Measurements from ENCODE around the gene TICRR.
"Not testable (repeated sequence)": the region's sequence is repeated elsewhere in the genome, so short reads cannot be mapped to it uniquely, and the experiment has no call there.

TICRR gene, protein sequence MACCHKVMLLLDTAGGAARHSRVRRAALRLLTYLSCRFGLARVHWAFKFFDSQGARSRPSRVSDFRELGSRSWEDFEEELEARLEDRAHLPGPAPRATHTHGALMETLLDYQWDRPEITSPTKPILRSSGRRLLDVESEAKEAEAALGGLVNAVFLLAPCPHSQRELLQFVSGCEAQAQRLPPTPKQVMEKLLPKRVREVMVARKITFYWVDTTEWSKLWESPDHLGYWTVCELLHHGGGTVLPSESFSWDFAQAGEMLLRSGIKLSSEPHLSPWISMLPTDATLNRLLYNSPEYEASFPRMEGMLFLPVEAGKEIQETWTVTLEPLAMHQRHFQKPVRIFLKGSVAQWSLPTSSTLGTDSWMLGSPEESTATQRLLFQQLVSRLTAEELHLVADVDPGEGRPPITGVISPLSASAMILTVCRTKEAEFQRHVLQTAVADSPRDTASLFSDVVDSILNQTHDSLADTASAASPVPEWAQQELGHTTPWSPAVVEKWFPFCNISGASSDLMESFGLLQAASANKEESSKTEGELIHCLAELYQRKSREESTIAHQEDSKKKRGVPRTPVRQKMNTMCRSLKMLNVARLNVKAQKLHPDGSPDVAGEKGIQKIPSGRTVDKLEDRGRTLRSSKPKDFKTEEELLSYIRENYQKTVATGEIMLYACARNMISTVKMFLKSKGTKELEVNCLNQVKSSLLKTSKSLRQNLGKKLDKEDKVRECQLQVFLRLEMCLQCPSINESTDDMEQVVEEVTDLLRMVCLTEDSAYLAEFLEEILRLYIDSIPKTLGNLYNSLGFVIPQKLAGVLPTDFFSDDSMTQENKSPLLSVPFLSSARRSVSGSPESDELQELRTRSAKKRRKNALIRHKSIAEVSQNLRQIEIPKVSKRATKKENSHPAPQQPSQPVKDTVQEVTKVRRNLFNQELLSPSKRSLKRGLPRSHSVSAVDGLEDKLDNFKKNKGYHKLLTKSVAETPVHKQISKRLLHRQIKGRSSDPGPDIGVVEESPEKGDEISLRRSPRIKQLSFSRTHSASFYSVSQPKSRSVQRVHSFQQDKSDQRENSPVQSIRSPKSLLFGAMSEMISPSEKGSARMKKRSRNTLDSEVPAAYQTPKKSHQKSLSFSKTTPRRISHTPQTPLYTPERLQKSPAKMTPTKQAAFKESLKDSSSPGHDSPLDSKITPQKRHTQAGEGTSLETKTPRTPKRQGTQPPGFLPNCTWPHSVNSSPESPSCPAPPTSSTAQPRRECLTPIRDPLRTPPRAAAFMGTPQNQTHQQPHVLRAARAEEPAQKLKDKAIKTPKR (N-terminal part only)

DNA sequence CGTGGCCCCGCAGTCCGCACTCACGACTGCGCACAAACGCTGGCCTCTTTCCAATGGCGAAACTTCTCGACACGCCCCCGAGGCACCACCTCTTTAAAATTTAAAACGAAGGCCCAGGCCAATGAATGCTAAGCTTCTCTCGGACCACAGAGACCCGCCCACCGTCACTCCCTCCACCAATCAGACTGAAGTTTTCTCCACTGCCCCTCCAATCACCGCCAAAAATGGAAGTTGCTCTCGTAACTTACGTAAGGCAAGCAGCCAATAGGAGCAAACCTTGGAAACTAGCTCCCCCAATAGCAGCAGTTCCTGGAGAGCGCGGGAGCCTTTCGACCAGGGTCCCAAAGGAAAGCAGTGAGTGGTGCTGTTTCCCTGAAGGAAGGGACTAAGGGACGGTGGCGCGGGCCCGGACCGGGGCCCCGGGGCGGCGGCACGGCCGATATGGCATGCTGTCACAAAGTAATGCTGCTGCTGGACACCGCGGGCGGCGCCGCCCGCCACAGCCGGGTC, at the start of gene TICRR:
TSS of gene TICRR (plus strand) at position 324 of the 510 bp plus-strand sequence. CDS start at position 442, 118 bp downstream.
- DNase-seq (ENCODE audit: low read depth), result peak; percentile 98

DNA sequence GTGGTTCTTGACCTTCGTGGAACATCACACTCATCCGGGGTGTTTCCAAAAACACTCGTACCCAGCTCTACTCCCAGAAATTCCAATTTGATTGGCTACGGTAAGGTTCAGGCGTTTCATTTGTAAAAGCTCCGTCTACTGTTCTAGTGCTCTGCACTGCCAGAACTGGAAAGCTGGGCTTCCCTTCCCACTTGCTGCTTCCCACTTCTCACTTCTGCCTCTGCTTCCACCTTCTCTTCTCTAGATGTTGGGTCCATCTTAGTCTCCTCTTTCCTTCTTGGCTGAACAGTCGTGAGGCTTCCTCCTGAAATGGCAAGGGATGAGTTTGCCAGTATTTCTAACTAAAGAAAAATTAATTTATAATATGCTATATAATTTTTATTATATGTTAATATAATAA, 49.1 kb upstream of the TICRR start:
- DNase-seq (ENCODE audit: low read depth), result no peak

DNA sequence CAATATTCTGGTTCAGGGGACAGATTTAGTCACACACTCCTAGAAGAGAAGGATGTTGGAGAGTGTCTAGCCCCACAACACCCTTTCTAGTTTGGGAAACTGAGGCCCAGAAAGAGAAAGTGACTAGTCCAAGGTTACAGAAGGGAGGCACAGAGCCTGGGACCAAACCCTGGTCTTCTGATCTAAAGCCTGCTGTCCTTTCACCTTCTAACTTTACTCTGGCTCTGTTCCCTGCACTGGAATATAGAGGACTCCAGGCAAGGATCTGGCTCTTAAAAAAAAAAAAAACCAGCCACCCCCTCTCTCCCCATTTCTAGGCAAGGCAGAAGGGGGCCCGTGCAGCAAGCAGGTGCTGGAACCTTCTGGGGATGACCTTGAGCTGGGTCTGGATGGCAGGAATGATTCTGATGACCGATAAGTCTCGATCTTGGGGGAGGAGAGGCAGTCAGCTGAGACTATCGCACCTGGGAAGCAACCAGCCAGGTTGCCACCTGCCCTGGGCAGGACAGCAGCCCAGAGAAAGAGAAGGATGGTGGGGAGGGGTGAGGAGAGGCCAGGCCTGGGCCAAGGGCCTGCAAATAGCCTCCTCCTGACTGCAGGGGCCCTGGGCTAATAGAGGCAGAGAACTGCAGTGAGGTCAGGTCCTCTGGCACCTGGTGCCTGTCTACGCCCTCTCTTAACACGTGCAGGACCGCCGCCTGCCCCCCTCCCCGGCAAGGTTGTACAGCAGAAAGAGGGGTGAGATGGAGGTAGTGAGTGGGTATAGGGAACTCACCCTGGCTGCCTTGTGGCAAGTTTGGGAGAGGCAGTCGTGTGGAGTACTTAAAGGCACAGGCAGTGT, 48.4 kb upstream of the TICRR start:
- no peak for DNase-seq (ENCODE audit: low read depth)

DNA sequence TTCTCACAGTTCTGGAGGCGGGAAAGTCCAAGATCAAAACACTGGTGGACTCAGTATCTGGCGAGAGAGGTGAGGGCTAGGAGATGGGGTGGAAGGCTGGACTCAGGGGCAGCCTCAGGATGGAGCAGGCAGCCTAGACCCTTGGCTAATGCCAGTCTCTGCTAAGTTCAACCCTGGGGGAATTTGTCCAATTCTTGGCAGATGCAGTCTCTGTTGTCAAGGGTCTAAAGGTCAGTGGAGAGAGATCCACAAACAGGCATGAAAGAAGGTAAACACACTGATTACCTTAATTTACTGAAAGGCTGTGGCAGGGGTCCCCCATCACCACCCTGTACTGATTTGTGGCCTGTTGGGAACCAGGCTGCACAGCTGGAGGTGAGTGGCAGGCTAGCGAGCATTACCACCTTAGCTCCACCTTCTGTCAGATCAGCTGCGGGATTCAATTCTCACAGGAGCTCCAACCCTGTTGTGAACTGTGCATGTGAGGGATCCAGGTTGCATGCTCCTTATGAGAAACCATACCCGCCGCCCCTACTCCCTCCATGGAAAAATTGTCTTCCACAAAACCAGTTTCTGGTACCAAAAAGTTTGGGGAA, 46.4 kb upstream of the TICRR start:
- no peak for DNase-seq (ENCODE audit: low read depth)

DNA sequence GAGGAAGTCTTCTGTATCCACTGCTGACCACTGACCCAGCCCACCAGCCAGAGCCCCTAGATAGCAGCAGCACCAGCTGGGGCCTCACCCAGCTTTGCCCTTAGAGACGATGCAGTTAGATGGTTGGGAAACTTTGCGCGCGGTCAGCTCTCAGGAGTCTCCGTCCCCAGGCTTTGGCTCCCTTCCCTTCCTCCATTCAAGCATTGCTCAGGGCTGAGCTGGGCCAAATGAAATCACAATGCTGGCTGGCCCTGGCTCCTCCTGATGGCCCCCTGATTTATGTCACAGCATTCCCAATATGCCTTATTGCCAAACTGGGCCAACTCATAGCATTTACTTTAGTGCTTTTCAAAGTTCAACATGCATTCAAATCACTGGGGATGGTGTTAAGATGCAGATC, 44.3 kb upstream of the TICRR start:
- no peak for DNase-seq (ENCODE audit: low read depth)

DNA sequence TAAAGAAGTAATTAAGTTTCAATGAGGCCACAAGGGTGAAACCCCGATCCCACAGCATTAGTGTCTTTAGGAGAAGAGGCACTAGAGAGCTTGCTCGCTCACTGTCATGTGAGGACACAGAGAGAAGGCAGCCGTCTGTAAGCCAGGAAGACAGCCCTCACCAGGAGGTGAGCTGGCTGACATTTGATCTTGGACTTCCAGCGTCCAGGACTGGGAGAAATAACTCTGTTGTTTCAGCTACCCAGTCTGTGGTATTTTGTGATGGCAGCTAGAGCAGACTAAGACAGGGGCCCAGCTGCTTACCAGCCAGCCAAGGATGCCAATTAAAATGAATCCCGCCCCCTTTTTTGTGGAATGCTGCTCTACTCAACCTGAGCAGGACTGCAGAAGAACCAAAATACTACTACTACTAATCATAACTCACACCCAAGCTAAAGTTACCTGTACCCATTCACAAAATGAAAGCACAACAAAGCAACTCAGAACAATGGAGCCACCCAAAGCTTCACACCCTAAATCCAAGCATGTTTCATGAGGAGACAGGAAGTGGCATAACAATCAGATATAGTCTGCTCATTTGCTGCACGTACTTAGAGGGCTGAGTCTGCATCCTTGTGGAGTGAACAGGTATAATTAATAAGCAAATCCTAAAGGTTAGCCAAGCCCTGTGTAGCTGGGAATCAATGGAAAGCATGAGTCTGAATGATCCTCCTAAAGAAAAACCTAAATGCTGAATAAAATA, 43.3 kb upstream of the TICRR start:
- DNase-seq (ENCODE audit: low read depth), result no peak

DNA sequence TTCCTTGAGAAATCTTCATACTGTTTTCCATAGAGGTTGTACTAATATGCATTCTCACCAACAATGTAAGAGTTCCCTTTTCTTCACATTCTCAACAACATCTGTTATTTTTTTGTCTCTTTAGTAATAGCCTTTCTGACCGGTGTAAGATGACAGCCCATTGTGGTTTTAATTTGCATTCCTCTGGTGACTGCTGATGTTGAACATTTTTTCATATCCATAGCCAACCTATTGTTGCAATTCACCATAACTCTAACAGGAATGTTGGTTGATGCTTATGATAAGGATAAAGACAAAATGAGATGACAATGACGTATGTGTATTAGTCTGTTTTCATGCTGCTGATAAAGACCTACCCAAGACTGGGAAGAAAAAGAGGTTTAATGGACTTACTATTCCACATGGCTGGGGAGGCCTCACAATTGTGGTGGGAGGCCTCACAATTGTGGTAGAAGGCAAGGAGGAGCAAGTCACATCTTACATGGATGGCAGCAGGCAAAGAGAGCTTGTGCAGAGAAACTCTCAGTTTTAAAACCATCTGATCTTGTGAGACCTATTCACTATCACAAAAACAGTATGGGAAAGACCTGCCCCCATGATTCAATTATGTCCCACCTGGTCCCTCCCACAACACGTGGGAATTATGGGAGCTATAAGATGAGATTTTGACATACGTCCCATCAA, 41.3 kb upstream of the TICRR start:
- no peak for DNase-seq (ENCODE audit: low read depth)

DNA sequence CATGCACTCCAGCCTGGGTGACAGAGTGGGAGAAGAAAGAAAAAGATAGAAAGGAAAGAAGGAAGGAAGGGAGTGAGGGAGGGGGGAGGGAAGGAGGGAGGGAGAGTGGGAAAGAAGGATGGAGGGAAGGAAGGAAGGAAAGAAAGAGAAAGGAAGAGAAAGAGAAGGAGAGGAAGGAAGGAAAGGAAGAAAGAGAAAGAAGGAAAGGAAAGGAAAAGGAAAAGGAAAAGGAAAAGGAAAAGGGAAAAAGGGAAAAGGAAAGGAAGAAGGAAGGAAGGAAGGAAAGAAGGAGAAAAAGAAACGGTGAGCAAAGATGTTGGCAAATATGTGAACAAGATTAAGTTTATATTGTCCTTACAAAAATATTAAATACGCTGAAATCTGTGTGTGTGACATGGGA, 36.2 kb upstream of the TICRR start:
- DNase-seq (ENCODE audit: low read depth), result no peak

DNA sequence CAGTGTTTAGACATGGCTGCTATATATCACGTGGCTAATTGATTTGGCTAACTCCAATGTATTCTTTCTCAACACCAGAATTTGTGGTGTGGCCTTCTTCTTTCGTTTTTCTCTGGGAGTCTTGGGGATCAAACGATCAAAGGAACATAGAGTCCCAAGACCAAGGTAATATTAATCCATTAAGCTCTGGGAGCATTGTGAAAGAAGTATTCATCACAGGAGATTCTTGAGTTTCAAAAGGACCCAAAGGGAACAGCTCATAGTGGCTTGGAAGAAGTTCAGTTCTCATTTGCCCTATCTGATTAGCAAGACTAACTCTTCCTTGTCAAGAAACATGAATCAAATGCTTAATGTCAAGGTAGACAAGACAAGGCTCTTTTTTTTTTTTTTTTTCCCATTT, 32.9 kb upstream of the TICRR start:
- no peak for DNase-seq (ENCODE audit: low read depth)

DNA sequence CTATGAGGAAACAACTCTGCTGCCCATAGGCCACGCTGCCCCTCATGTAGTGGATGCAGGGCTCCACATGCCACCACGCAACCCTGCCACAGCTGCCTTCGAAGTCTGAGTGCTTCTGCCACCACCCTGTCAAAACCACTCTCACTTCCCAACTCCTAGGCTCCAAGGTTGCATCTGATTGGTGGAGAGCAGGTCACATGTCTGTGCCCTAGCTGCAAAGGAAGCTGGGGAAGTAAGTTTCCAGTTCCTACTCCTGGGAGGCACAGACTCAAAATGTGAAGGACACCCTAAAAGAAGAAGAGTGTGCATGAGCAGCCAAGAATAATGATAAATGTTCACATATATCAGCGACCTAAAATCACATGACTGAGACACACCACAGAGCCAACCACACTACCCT, 31.9 kb upstream of the TICRR start:
- DNase-seq (ENCODE audit: low read depth), result no peak

DNA sequence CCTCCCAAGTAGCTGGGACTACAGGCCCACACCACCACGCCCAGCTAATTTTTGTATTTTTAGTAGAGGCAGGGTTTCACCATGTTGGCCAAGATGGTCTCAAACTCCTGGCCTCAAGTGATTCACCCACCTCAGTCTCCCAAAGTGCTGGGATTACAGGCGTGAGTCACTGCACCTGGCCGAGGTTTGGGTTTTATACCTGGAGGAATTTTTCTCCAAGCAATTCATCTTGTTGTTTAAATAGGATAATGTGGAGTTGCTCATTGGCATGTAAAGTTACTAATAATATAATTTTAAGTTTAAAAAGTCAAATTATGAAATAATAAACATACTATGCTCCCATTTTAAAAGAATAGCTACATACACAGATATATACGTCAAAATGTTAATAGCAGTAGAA, 26.1 kb upstream of the TICRR start:
- not testable (repeated sequence) for DNase-seq (ENCODE audit: low read depth)

DNA sequence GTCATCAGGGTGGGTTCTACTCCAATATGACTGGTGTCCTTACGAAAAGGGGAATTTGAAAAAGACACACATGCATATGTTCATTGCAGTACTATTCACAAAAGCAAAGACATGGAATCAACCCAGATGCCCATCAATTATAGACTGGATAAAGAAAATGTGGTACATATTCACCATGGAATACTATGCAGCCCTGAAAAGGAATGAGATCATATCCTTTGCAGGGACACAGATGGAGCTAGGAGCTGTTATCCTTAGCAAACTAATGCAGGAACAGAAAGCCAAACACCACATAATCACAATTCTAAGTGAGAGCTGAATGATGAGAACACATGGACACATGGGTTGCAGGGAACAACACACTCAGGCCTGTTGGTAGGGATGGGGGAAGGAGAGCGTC, 24.8 kb upstream of the TICRR start:
- no peak for DNase-seq (ENCODE audit: low read depth)

DNA sequence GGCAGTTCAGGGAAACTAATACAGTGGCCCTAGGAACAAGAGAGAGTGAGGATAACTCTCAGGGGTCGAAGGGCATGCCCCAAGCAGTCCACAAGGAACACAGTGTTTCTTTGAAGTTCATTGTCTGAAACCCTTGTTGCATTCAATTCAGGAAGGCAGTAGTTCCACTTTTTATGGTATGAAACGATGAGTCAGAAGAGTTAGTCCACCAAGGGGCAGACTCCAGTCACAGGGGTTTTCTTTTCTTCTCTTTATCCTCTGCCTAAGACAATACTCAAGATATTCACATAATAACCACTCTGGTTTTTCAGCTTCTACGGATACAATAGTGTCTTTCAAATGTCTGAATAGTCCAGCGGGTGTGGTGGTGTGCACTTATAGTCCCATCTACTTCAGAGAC, 23.7 kb upstream of the TICRR start:
- no peak for DNase-seq (ENCODE audit: low read depth)

DNA sequence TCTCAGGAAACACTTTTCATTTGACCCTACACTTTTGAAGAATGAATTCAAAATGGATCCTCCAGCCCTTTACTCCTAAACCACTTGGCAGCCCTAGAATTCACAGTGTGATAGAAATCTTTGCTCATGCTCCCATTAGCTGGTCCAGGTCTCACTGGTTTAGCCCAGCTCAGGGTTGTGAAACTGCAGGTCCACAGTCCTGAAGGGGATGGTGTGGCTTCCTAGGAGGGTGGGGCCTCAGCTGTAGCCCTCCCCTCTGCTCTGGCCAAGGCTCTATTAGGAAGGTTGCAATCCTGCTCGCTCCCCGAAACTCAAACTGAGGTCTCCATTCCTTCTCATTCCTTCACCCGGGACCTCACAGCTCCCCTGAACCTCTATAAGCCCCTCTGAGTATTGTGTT, 21.6 kb upstream of the TICRR start:
- DNase-seq (ENCODE audit: low read depth), result no peak

DNA sequence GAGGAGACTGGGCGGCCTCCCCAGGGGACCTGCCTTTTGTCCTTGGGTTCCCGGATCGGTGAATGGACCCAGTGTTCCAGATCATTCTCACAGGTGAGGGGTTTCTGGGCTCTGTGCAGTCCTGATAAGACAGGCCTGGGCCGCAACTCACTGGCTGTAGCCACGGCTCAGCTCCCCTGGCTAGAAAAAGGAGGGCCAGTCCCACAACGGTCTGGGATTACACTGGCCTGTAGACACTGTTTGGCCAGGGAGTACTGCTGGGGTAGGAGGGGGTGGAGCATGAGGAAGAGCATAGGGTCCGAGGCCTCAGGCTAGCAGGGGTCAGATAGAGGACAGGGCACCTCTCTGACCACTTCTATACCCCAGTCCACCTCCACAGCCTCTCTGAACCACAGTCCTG, 21.0 kb upstream of the TICRR start:
- no peak for DNase-seq (ENCODE audit: low read depth)

DNA sequence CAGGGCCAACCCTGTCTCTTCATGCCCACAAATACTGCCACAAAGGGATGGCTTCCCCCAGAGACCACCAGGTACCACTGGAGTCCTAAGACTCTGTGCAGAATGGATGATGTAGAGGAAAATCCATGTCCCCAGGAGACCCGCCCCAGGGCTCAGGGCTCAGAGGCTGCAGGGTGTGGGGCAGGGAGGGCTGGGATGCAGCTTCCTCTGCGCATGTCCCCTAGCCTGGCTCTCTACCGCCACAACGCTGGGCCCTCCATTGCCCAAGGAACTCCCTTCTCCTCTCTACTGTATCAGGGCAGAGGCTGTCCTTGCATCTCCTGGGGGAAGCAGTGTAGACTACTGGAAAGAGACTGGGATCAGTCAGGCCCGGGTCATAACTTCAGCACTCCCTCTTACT, 19.5 kb upstream of the TICRR start:
- DNase-seq (ENCODE audit: low read depth), result no peak

DNA sequence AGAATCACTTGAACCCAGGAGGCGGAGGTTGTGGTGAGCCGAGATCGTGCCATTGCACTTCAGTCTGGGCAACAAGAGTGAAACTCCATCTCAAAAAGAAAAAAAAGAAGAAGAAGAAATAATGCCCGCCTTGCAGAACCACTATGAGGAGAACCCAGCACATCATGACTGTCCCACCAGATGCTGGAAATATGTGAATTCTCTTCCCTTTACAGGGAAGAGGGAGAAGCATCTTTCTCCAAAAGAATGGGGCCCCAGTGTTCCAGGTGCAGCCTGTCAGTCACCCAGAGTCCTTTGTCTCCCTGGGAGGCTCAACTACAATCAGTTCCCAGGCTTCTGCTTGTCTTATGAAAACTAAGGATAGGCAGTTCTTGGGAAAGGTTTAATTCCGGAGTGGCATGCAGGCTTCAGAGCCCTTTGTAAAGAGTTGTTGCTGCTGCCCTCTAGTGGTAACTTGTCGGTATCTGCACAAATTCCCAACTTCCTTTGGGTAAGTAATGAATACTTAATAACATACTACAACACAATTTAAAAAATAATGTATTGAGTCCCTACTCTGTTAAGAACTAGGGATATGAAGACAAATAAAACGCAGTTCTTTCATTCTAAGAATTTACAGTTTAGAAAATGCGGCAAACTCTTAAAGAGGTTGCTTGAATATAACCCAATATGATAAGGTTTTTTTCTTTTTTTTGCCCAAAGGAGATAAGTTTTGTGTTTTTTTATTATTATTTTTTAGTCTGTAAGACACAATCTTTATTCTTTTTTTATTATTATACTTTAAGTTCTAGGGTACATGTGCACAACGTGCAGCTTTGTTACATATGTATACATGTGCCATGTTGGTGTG, 18.6 kb upstream of the TICRR start:
- no peak for DNase-seq (ENCODE audit: low read depth)

DNA sequence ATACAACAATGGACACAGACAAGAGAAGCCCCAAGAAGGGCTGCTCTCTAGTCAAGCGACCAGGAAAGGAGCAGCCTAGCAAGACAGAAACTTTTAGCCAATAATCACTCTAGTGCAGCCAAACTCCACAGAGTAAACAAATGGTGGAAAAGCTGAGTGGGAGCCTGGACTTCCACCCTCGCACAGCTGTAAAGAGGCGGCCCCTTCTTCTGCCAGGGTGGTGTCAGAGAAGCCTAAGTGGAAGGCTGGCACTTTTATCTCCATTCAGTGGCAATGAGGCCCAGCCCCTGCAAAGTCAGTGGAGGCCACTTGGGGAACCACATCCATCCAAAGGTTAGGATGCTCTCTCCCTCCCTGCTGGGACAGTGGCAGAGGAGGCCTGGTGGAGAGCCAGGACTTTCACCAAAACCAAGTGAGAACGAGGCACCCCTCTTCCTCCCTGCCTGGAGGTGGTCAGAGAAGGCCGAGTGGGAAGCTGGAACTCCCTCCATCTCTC, 15.5 kb upstream of the TICRR start:
- DNase-seq (ENCODE audit: low read depth), result no peak
